ENCODE measurements around the gene KIF12. TPM values are rescaled to one million over a fixed set of nuclear protein-coding genes. Genes with fewer than 3 reads are reported as not detected.

Gene KIF12
- total RNA-seq, 2 donors from 2014 or later, result not detected

- Mint-ChIP-seq H3K36me3 (peaks cover 4 to 5% of the 10 kb centered on the region in 2 donors), H3K27ac (no peak overlapping the region), H3K9me3 (peaks cover 4 to 5% of the 10 kb centered on the region in 2 donors)
- ATAC-seq (no peak), DNase-seq (ENCODE audit: low spot score in 2 of 2) (peak in 1 of 2 donors; percentile 41)
Observed at GRCh38 chr9:114096866-114097612, 2.1 kb downstream of the KIF12 start.

GRCh38 chr9:114096041-114096511, 3.0 kb downstream of the KIF12 start:
- DNase-seq (ENCODE audit: low spot score in 2 of 2), result peak in 1 of 2 donors; percentile 39
- H3K27ac Mint-ChIP-seq, result no peak overlapping the region

GRCh38 chr9:114094971-114095370, 4.1 kb downstream of the KIF12 start:
- DNase-seq (ENCODE audit: low spot score in 2 of 2) (peak in 1 of 2 donors; percentile 33), ATAC-seq (no peak)
- no peaks in the 10 kb centered on the region for H3K36me3 Mint-ChIP-seq
- no peak overlapping the region for H3K27ac Mint-ChIP-seq
- H3K9me3 Mint-ChIP-seq, result no peaks in the 10 kb centered on the region

More at GRCh38 chr9:114096041-114096511, 3.0 kb downstream of the KIF12 start:
- no peak for ATAC-seq
- Mint-ChIP-seq H3K36me3 (no peaks in the 10 kb centered on the region), H3K9me3 (no peaks in the 10 kb centered on the region)

- Mint-ChIP-seq H3K9me3 (no peaks in the 10 kb centered on the region), H3K27ac (no peak overlapping the region), H3K36me3 (no peaks in the 10 kb centered on the region)
- no peak for ATAC-seq
- peak in 1 of 2 donors; percentile 44 for DNase-seq (ENCODE audit: low spot score in 2 of 2)
Observed at GRCh38 chr9:114093761-114094505, 5.2 kb downstream of the KIF12 start.

GRCh38 chr9:114093031-114093471, 6.0 kb downstream of the KIF12 start:
- peak in 1 of 2 donors; percentile 47 for DNase-seq (ENCODE audit: low spot score in 2 of 2)
- H3K27ac Mint-ChIP-seq, result no peak overlapping the region
- H3K36me3 Mint-ChIP-seq, result no peaks in the 10 kb centered on the region
- no peaks in the 10 kb centered on the region for H3K9me3 Mint-ChIP-seq
- no peak for ATAC-seq

GRCh38 chr9:114092336-114092735, 6.8 kb downstream of the KIF12 start:
- Mint-ChIP-seq H3K9me3 (no peaks in the 10 kb centered on the region), H3K27ac (no peak overlapping the region), H3K36me3 (no peaks in the 10 kb centered on the region)
- ATAC-seq (no peak), DNase-seq (ENCODE audit: low spot score in 2 of 2) (no peak)

GRCh38 chr9:114091711-114092110, 7.4 kb downstream of the KIF12 start:
- Mint-ChIP-seq H3K27ac (no peak overlapping the region), H3K9me3 (no peaks in the 10 kb centered on the region), H3K36me3 (no peaks in the 10 kb centered on the region)
- DNase-seq (ENCODE audit: low spot score in 2 of 2) (no peak), ATAC-seq (no peak)

GRCh38 chr9:114090798-114091197, 8.3 kb downstream of the KIF12 start:
- DNase-seq (ENCODE audit: low spot score in 2 of 2), result no peak
- Mint-ChIP-seq H3K27ac (no peak overlapping the region), H3K9me3 (no peaks in the 10 kb centered on the region), H3K36me3 (no peaks in the 10 kb centered on the region)
- ATAC-seq, result no peak

GRCh38 chr9:114089206-114089840, 9.8 kb downstream of the KIF12 start:
- H3K36me3 Mint-ChIP-seq, result no peaks in the 10 kb centered on the region
- H3K27ac Mint-ChIP-seq, result no peak overlapping the region
- ATAC-seq, result no peak
- H3K9me3 Mint-ChIP-seq, result no peaks in the 10 kb centered on the region
- DNase-seq (ENCODE audit: low spot score in 2 of 2), result peak in 1 of 2 donors; percentile 35

- DNase-seq (ENCODE audit: low spot score in 2 of 2) (peak in 1 of 2 donors; percentile 35), ATAC-seq (no peak)
- Mint-ChIP-seq H3K36me3 (no peaks in the 10 kb centered on the region), H3K27ac (no peak overlapping the region), H3K9me3 (no peaks in the 10 kb centered on the region)
Observed at GRCh38 chr9:114088571-114089170, 10.4 kb downstream of the KIF12 start.

GRCh38 chr9:114087721-114088120, 11.4 kb downstream of the KIF12 start:
- peak in 1 of 2 donors; percentile 25 for DNase-seq (ENCODE audit: low spot score in 2 of 2)
- H3K27ac Mint-ChIP-seq, result no peak overlapping the region
- H3K36me3 Mint-ChIP-seq, result no peaks in the 10 kb centered on the region

GRCh38 chr9:114086607-114087006, 12.5 kb downstream of the KIF12 start:
- no peak overlapping the region for H3K27ac Mint-ChIP-seq
- H3K36me3 Mint-ChIP-seq, result no peaks in the 10 kb centered on the region
- ATAC-seq (no peak), DNase-seq (ENCODE audit: low spot score in 2 of 2) (peak in 1 of 2 donors; percentile 9)
- no peaks in the 10 kb centered on the region for H3K9me3 Mint-ChIP-seq

More at GRCh38 chr9:114087721-114088120, 11.4 kb downstream of the KIF12 start:
- no peak for ATAC-seq
- no peaks in the 10 kb centered on the region for H3K9me3 Mint-ChIP-seq

- H3K36me3 Mint-ChIP-seq, result no peaks in the 10 kb centered on the region
- ATAC-seq, result no peak
Observed at GRCh38 chr9:114086009-114086408, 13.1 kb downstream of the KIF12 start.

GRCh38 chr9:114085387-114085789, 13.7 kb downstream of the KIF12 start:
- ATAC-seq (no peak), DNase-seq (ENCODE audit: low spot score in 2 of 2) (peak in 1 of 2 donors; percentile 21)
- Mint-ChIP-seq H3K9me3 (no peaks in the 10 kb centered on the region), H3K36me3 (no peaks in the 10 kb centered on the region), H3K27ac (no peak overlapping the region)

More at GRCh38 chr9:114086009-114086408, 13.1 kb downstream of the KIF12 start:
- Mint-ChIP-seq H3K27ac (no peak overlapping the region), H3K9me3 (no peaks in the 10 kb centered on the region)
- peak in 1 of 2 donors; percentile 21 for DNase-seq (ENCODE audit: low spot score in 2 of 2)

GRCh38 chr9:114084282-114085073, 14.6 kb downstream of the KIF12 start:
- DNase-seq (ENCODE audit: low spot score in 2 of 2), result peak in 1 of 2 donors; percentile 13
- no peaks in the 10 kb centered on the region for H3K9me3 Mint-ChIP-seq
- ATAC-seq, result no peak
- no peak overlapping the region for H3K27ac Mint-ChIP-seq
- no peaks in the 10 kb centered on the region for H3K36me3 Mint-ChIP-seq

- no peaks in the 10 kb centered on the region for H3K36me3 Mint-ChIP-seq
- ATAC-seq, result no peak
Observed at GRCh38 chr9:114083666-114084065, 15.4 kb downstream of the KIF12 start.

More at GRCh38 chr9:114083666-114084065, 15.4 kb downstream of the KIF12 start:
- Mint-ChIP-seq H3K27ac (no peak overlapping the region), H3K9me3 (no peaks in the 10 kb centered on the region)
- DNase-seq (ENCODE audit: low spot score in 2 of 2), result peak in 1 of 2 donors; percentile 34
